Breast epithelium (tissue), 3 donors: ENCODE measurements around the gene AK6.

Experiments used
- POLR2A ChIP-seq: fragments of 450-650 bp; IDR thresholded peaks from one replicate; pipeline ENCODE4 v1.6.1; 2016; ENCODE audit warnings: antibody characterized with exemption, mild to moderate bottlenecking, moderate library complexity
- POLR2AphosphoS5 ChIP-seq, 3 donors: sonication (generic); formaldehyde crosslinking; IDR thresholded peaks; one replicate each; pipeline ENCODE4 v1.6.1; 2017; ENCODE audit warnings: antibody characterized with exemption in 3 of 3

DNA sequence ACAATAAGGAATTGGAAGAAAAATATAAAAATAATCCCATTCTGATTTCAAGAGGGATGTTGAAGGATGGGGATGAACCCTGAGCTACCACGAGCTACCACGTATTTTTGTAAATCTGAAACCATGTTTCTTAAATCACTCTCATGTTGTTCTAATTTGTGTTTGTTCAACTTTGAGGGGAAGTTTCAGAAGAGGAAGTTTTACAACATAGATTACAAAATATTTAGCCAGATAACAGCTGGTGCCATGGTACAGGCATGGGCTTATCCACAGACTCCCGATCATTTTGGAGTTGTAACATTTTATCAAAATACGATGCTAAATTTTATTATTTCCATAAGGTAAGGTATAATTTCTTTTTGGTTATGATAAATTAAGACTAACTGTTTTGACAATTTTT lies 51.9 kb downstream of the AK6 start:
- TF ChIP-seq POLR2A (no peak), POLR2AphosphoS5 (IDR thresholded peaks at IDR 0.05) (no peak)
